COR-L47 (cell line): ENCODE results near the gene DHX30.
A peak's percentile ranks its signal among the peaks of the same experiment; 100 is the strongest.
"Not testable (repeated sequence)": the region's sequence is repeated elsewhere in the genome, so short reads cannot be mapped to it uniquely, and the experiment has no call there.

Experiments
- DNase-seq: peaks from one replicate; lab custom pipeline; 2025; lab: John Stamatoyannopoulos, UW

The DHX30 gene, protein sequence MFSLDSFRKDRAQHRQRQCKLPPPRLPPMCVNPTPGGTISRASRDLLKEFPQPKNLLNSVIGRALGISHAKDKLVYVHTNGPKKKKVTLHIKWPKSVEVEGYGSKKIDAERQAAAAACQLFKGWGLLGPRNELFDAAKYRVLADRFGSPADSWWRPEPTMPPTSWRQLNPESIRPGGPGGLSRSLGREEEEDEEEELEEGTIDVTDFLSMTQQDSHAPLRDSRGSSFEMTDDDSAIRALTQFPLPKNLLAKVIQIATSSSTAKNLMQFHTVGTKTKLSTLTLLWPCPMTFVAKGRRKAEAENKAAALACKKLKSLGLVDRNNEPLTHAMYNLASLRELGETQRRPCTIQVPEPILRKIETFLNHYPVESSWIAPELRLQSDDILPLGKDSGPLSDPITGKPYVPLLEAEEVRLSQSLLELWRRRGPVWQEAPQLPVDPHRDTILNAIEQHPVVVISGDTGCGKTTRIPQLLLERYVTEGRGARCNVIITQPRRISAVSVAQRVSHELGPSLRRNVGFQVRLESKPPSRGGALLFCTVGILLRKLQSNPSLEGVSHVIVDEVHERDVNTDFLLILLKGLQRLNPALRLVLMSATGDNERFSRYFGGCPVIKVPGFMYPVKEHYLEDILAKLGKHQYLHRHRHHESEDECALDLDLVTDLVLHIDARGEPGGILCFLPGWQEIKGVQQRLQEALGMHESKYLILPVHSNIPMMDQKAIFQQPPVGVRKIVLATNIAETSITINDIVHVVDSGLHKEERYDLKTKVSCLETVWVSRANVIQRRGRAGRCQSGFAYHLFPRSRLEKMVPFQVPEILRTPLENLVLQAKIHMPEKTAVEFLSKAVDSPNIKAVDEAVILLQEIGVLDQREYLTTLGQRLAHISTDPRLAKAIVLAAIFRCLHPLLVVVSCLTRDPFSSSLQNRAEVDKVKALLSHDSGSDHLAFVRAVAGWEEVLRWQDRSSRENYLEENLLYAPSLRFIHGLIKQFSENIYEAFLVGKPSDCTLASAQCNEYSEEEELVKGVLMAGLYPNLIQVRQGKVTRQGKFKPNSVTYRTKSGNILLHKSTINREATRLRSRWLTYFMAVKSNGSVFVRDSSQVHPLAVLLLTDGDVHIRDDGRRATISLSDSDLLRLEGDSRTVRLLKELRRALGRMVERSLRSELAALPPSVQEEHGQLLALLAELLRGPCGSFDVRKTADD

GRCh38 chr3:47802734-47803479, at the start of gene DHX30:
TSS of gene DHX30 (plus strand) at chr3:47803138. CDS start at chr3:47810684, 7,546 bp downstream.
- peak; percentile 41 for DNase-seq

DNA sequence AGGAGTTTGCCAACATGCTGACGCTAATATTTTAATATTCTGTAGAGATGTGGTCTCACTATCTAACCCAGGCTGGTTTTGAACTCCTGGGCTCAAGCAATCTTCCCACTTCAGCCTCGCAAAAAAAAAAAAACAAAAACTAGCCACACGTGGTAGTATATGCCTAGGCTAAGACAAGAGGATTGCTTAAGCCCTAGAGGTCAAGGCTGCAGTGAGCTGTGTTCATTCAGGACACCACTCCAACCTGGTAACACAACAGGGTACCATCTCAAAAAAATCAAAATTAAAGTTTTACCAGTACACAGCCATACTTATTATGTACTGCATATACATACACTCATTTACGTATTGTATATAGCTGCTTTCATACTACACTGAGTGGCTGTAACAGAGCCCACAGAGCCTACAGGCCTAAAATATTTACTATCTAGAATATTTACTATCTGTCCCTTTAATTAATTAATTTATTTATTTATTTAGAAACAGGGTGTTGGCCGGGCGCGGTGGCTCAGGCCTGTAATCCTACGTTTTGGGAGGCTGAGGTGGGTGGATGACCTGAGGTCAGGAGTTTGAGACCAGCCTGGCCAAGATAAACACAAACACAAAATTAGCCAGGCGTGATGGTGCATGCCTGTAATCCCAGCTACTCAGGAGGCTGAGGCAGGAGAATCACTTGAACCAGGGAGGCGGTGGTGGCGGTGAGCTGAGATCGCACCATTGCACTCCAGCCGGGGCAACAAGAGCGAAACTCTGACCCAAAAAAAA, 44.5 kb upstream of the DHX30 start:
- no peak for DNase-seq

DNA sequence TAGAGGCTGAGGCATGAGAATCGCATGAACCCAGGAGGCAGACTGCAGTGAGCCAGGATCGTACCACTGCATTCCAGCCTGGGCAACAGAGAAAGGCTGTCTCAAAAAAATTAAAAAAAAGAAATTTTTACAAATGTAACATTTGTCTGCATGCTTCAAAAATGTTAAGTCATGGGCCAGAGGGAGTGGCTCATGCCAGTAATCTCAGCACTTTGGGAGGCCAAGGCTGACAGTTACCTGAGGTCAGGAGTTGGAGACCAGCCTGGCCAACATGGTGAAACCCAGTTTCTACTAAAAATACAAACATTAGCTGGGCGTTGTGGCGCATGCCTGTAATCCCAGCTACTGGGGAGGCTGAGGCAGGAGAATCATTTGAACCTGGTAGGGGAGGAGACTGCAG, 42.7 kb upstream of the DHX30 start:
- not testable (repeated sequence) for DNase-seq

DNA sequence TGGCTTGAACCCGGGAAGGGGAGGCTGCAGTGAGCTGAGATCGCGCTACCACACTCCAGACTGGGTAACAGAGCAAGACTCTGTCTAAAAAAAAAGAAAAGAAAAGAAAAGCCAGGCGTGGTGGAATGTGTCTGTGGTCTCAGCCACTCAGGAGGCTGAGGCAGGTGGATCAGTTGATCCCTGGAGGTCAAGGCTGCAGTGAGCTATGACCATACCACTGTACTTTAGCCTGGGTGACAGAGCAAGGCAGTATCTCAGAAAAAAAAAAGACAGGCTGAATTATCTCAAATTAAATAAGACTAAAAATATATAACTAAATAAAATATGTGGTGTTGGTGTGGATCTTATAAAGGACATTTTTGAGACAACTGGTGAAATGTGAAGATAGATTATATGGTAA, 41.9 kb upstream of the DHX30 start:
- no peak for DNase-seq

DNA sequence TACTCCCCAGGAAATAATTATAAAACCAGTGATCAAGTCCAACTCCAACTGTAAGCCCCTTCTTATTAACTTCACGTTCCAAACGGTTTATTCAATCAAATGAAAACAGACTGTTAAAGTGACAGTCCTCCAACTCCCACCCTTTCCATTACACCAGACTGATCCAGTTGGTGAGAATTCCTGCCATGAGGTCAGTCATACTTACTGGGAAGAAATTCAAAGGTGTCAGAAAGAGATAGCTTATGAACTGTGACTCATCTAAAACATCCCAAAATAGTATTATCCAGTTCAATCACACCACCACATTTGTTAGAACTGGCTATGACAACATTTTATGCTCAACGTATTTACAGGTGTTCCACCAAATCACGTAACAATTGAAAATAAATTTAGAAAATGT, 40.7 kb upstream of the DHX30 start:
- no peak for DNase-seq

- DNase-seq = no peak
These were observed 36.8 kb upstream of the DHX30 start for GRCh38 chr3:47766186-47766585.

- DNase-seq = no peak
These were observed 30.9 kb upstream of the DHX30 start for GRCh38 chr3:47772047-47772446.

GRCh38 chr3:47772788-47773187, 30.1 kb upstream of the DHX30 start:
- no peak for DNase-seq

DNA sequence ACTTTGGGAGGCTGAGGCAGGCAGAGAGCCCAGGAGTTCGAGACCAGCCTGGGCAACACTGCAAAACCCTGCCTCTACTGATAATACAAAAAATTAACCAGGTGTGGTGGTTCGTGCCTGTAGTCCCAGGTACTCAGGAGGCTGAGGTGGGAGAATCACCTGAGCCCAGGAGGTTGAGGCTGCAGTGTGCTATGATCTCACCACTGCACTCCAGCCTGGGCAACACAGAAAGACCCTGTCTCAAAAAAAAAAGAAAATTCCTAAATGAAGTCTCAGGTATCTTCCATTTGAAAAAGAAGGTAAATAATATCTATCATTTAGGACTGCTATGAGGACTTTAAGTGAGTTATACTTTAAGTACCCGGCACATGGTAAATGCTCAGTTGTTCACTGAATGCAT, 24.2 kb upstream of the DHX30 start:
- no peak for DNase-seq

DNA sequence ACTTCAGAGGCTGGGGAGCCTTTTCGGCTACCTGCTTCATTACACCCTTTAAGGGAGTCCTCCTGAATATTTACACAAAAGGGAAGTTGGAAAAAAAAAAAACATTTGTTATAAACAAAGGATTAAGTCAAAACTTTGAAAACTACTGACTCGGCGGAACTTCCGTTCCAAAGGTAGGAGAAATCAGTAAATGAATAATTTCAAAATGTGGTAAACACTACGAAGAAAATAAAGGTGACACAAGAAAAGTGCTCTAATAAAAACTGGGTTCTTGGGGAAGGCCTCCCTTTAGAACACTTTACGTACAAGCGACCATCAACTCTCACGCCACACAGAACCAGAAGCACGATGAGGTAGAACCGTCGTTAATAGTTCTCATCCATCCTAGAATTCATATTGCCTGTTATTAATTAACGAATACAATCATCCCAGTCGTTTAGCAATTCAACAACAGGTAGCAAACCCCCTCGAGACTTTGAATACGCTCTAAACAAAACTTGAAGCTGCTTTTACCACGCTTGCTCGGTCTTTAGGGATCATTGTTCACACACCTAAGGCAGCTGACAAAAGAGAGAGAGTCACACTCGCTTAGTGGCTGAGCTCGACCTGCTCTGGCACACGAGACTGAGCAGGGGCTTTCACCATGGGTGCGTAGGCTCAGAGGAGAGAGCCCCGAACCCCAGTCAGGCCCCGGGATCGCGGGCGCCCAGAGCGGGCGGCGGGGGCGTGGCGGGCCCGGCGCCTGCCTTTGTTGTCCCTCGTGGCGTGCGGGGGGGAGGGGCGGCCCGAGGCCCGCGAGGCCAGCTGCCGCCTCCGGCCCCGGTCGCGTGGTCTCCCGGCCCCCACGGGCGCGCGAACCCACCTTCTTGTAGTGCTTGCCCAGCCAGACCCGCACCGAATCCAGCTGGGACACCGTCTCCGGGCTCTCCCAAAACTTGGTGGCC, 21.9 kb upstream of the DHX30 start:
- no peak for DNase-seq

- DNase-seq = peak; percentile 91
These were observed 21.1 kb upstream of the DHX30 start, which contains the start of gene SMARCC1 for GRCh38 chr3:47781685-47782445. TSS of gene SMARCC1 (minus strand) at chr3:47781893. CDS start at chr3:47781797, 96 bp downstream.

DNA sequence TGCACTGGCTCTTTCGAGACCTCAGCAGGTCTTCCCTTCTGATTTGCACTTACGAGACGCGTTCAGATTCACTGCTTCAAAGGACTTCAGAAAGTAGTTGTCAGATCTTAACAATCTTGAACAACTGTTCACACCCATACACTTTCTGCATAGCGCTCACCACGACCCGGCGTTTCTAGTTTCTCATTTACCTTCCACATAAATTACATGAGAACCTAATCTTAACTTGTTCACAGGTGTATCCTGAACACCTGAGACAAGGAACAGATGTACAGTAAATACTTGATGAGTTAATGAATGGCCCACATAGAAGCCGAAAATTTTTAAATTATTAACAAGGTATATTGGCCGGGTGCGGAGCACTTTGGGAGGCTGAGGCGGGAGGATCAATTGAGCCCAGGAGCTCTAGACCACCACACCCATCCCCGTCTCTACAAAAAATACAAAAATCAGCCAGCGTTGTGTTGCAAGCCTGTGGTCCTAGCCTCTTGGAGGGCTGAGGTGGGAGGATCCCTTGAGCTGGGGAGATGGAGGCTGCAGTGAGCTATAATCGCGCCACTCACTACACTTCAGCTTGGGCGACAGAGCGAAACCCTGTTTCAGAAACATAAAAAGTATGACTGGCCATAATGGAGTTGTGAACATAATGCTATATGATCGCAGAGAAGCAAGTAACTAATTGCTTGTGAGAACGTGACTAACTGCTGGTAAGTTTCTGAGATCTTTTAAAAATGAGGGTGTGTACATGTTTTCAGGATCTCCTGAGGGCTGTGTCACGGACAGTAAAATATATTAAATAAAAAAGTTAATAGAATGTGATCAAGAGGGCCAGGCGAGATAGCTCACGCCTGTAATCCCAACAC, 20.3 kb upstream of the DHX30 start:
- no peak for DNase-seq

GRCh38 chr3:47783673-47784072, 19.3 kb upstream of the DHX30 start:
- DNase-seq = no peak

- no peak for DNase-seq
These were observed 11.6 kb upstream of the DHX30 start for GRCh38 chr3:47791193-47791855.

GRCh38 chr3:47792699-47793098, 10.2 kb upstream of the DHX30 start:
- DNase-seq = no peak

DNA sequence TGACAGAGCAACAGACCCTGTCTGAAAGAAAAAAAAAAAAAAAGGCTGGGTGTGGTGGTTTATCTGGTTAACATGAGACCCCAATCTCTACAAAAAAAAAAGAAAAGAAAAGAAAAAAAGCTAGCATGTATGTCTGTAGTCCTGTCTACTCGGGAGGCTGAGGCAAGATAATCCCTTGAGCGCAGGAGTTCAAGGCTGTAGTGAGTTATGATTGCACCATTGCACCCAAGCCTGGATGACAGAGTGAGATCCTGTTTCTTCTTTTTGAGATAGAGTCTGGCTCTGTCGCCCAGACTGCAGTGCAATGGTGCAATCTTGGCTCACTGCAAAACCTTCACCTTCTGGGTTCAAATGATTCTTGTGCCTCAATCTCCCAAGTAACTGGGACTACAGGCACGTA, 8.4 kb upstream of the DHX30 start:
- DNase-seq = no peak

DNA sequence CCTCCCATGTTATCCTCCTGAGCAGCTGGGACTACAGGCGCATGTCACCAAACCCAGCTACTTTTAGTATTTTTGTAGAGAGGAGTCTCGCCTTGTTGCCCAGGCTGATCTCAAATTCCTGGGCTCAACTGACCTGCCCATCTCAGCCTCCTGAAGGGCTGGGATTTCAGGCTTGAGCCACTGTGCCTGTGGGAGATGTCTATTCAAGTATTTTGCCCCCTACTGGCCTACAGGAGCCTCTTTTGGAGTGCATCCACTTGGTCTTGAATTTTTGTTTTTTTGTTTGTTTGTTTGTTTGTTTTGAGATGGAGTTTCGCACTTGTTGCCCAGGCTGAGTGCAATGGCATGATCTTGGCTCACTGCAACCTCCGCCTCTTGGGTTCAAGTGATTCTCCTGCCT, 3.2 kb upstream of the DHX30 start:
- DNase-seq = no peak
